HG03558 (cell line): ENCODE measurements around the gene MINDY4.

ENCODE experiments used
- ATAC-seq: cut with Tn5 transposase; IDR thresholded peaks from one replicate; pipeline ENCODE4 v1.9.1; 2021; ENCODE audit warnings: moderate number of reproducible peaks; ENCODE audit not compliant: unreplicated experiment; ENCODE audit errors: extremely low read depth

MINDY4 gene

GRCh38 chr7:30894866-30895605, 123.8 kb downstream of the MINDY4 start:
- no peak for ATAC-seq

- ATAC-seq = no peak
Measured at GRCh38 chr7:30896036-30896435, 124.8 kb downstream of the MINDY4 start.

DNA sequence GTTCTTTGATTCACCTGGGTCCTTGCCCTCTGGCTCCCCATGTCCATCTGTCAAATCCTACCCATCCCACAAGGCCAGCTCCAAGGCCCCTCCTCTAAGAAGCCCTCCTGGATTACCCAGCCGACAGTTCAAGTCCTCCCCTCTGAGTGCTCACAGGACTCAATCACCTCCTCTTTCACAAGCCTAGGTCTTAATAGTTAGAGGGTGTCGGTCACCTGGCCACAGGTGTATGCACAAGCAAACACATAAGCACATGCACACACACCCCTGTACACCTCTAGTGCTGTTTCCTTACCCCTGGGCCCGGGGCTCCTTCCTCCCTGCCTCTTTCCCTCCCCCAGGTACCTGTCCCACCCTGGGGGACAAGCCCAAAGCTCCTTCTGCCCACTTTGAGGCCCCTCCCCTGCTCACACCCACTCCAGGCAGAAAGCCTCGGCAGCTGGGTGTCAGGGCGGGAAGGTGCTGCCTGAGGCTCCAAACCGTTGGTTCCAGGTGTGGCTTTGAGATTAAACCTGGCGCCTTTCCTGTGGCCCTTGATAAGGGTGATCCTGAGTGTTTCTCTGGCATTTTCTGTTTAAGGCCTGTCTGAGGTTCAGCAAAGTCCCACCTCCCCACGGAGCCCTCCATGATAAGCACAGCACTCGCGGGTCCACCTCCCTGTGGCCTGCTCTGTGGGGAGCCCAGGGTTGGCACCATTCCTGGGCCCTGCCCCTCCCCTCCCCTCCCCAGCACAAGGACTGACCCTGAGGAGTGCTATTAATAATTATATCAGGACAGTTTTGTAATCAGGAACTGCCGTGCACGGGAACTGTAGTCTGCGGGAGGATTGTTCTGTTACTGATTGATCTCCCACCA, 125.8 kb downstream of the MINDY4 start:
- ATAC-seq = no peak

GRCh38 chr7:30897770-30898169, 126.6 kb downstream of the MINDY4 start:
- no peak for ATAC-seq

DNA sequence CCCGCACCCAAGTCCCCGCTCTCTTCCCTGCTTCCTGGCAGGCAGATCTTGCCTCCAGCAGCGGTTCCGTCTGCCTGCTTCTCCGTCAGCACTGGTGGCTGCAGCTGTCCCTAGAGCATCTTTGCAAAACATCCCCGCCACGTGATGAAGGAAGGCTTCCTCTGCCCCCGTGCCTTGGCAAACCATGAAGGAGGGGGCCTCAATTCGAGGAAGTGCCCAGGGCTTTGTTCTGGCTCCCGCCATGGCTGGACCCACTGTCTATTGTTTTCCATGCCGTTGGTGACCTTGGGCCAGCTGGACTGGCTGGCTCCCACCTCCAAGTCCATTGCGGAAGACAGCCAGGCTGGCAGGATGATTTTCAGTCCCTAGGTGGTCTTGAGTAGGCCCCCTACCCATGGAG, 127.2 kb downstream of the MINDY4 start:
- ATAC-seq = no peak

GRCh38 chr7:30899066-30899465, 127.8 kb downstream of the MINDY4 start:
- ATAC-seq = no peak

DNA sequence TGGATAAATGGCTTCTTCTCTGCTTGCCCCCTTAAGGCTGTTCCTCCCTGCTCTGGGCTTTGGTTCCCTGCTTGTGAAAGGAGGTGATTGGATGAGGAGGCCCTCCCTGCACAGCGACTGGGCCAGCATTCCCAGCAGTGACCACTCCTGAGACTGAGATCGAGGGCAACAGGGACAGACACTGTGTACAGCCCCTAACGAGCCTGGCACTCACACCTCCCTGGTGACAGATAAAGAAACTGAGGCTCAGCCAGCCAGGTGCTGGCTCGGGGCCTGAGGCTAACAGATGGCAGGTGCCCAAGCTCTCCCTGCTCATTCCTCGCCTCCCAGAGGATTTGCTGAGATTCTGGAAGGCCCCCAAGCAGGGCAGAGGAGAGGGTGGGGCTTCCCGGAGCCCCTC, 128.4 kb downstream of the MINDY4 start:
- ATAC-seq = no peak

GRCh38 chr7:30900053-30900452, 128.8 kb downstream of the MINDY4 start:
- ATAC-seq = no peak

DNA sequence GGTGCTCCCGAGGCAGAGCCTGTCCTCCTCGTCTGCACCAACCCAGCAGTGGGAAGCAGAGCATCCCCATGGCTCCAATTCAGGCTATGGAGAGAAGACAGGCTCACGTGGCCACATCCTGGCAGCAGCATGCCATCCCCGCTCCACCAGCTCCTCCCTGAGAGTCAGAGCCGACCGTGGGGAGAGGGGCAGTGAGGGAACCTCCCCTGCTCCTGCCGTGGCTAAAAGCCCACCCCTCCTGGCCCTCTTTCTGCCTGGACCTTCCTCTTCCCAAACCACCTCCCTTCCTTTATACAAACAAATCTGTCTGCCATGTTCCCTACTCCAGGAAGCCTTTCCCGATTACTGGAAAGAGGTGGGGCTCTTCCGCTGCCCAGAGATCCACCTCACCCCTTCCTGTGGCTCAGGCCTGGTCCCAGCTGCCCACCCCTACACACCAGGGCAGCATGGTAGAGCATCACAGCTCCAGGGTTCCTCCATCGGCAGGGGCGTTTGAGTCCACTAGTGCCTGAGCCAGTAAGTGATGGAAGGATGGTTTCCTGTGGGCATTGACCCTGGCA, 129.7 kb downstream of the MINDY4 start:
- ATAC-seq = no peak

- ATAC-seq = no peak
Measured at GRCh38 chr7:30901856-30902255, 130.6 kb downstream of the MINDY4 start.

- no peak for ATAC-seq
Measured at GRCh38 chr7:30902466-30902865, 131.2 kb downstream of the MINDY4 start.

DNA sequence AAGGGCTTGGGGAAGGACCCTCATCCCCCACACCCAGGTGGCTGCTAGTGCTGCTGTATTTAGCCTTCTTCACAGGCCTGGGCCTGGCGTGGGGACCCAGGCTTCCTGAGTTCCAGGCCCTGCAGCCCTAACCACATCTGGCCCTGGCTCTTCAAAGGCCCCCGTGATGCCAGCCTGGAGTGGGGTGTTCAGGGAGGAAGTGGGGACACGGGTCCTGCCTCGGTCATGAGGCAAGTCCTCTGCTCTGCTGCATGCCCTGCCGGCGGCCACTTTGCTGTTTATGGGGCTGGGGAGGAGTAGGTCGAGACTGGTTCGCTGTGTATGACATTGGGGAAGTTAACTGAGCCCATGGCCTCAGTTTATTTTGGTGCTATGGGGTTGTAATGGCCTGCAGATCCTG, 131.9 kb downstream of the MINDY4 start:
- no peak for ATAC-seq

DNA sequence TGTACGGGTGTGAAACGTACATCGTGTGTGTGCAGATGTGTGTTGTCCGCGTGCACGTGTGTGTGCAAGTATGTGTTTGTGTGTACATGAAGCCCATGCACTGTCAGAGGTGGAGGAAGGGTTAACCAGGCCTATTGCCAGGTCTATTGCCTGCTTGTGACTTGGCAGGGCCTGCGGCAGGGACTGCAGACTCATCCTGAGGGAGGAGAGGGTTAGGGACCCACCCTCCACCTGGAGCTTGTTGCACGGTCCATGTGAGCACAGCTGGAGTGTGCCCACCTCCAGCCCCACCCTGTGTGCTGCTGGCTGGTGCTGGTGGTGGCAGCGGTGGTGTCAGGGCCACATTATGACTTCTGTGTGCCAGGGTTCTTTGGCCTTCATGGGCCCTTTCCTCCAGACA, 133.3 kb downstream of the MINDY4 start:
- no peak for ATAC-seq

- ATAC-seq = no peak
Measured at GRCh38 chr7:30905078-30906012, 134.1 kb downstream of the MINDY4 start.

DNA sequence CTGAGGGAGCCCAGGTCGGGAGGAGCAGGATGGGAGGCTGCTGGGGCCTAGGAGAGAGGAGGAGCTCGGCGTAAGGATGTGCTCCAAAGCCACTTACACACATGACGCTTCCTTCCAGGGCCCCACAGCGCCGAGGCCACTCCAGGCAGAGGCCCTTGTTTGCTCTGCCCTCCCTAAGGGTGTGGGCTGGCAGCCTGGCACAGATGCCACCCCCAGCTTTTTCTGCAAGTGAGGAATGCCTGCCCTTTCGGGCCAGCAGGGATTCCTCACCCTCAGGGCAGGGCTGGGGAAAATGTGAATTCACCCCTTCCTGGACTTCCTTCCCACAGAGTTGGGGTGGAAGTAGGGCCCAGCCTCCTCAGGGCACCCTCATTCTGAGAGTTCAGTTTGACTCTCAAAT, 134.8 kb downstream of the MINDY4 start:
- ATAC-seq = no peak

GRCh38 chr7:30906515-30907240, 135.5 kb downstream of the MINDY4 start:
- ATAC-seq = no peak

- no peak for ATAC-seq
Measured at GRCh38 chr7:30907527-30908267, 136.5 kb downstream of the MINDY4 start.

- ATAC-seq = no peak
Measured at GRCh38 chr7:30908681-30909080, 137.5 kb downstream of the MINDY4 start.

DNA sequence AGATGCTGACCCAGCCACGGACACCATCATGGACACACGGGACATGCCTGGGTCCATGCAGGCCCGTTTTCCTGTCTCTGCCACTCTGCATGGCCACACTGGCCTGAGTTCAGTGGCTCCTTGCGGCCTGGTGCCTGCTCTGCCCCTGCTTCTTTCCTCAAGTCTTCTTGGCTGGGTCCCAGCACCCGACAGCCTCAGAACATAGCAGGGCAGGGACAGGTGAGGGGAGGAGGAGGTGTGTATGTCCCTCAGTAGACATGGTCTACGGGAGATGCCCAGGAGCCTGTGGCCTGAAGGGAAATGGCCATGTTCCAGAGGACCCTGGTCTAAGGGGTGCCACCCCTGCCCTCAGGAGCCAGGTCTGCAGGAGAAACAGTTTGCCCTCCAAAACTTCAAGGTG, 138.2 kb downstream of the MINDY4 start:
- ATAC-seq = no peak
